Activated CD4-positive, alpha-beta T cell treated with anti-CD3 and anti-CD28 coated beads, Interleukin-2, amount 10 ng/mL, durations not matched to agents 7 days and 5 days (primary cell): ENCODE data around the gene SPTBN2. TPM values are rescaled to one million over a fixed set of nuclear protein-coding genes. Genes with fewer than 3 reads are reported as not detected.
A peak's percentile ranks its signal among the peaks of the same experiment; 100 is the strongest.

Experiments
- CTCF ChIA-PET: fragments of 350-600 bp; sonication (Branson Sonifier 250); formaldehyde crosslinking; loops from one replicate; lab custom pipeline; 2021; ENCODE audit warnings: antibody characterized with exemption; lab: Charles Lee
- POLR2A ChIA-PET: fragments of 350-600 bp; sonication (Branson Sonifier 250); formaldehyde crosslinking; loops from one replicate; lab custom pipeline; 2021; ENCODE audit warnings: antibody characterized with exemption; lab: Charles Lee
- DNase-seq: peaks from one replicate; pipeline ENCODE4 v3.0.0-alpha.2; 2020
- H3K27ac Mint-ChIP-seq: one replicate; pipeline ENCODE4 v1.8.0; 2021; ENCODE audit warnings: mild to moderate bottlenecking, moderate library complexity, mixed read lengths
- H3K27me3 Mint-ChIP-seq: one replicate; pipeline ENCODE4 v1.8.0; 2021; ENCODE audit warnings: mixed read lengths
- H3K36me3 Mint-ChIP-seq: one replicate; pipeline ENCODE4 v1.8.0; 2021; ENCODE audit warnings: low read depth, mixed read lengths
- H3K4me1 Mint-ChIP-seq: one replicate; pipeline ENCODE4 v1.8.0; 2021; ENCODE audit warnings: mixed read lengths
- H3K4me3 Mint-ChIP-seq: one replicate; pipeline ENCODE4 v1.8.0; 2021; ENCODE audit warnings: mild to moderate bottlenecking, moderate library complexity, mixed read lengths
- H3K9me3 Mint-ChIP-seq: one replicate; pipeline ENCODE4 v1.8.0; 2021; ENCODE audit warnings: mixed read lengths
- total RNA-seq, 2 experiments: library from RNA; stranded (reverse); gene quantifications; one replicate each; pipeline ENCODE4 v1.2.3, GENCODE V29; 2021

Gene SPTBN2
- total RNA-seq = under 1 TPM; 0.25 to 0.35 TPM

DNA sequence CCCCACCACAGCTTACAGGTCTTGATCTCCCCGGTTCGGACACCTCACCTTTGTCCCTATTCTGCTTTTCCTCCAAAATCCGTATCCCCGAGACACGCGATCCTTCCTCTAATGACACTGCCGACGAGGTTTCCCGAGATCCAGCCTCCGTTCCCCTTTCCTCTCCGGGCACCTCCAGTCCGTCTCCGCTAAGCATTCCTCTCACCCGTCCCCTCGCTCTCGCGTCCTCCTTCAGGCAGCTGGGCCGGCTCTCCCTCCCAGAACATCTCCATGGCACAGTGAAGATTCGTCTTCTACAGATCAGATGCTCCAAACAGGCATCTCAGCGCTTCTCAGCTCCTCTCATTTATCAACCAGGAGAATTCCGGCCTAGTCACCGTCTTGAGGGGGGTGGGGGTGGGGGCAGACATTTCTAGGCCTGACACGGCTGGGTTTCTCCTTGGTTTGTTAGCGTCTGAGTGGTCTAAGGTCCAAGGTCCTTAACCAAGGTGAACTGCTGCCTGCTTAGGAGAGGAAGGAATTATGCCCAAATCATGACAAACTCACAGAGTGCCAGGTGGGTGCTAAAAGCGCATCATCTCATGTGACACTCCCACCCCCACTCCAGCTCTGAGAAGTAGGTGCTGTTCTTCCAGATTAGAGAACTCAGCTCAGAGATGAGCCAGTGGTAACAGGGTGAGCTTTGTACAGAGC, at the start of gene SPTBN2:
Gene SPTBN2, minus strand, starts transcription at position 524 of the 693 bp plus-strand sequence. CDS start 7,976 bp downstream, outside the sequence.
- ChIA-PET POLR2A (interaction anchor here (0.6 kb wide), 1 partner anchor 195 kb away, joined by 6 read pairs; no protein-coding TSS in a partner anchor), CTCF (interaction anchor here (0.6 to 1.9 kb wide), 3 partner anchors 12 to 62 kb away, joined by 3 to 10 read pairs (median 3); no protein-coding TSS in a partner anchor)
- peaks cover 72% of the 10 kb centered on the region for H3K27me3 Mint-ChIP-seq

GRCh38 chr11:66768818-66769217, 39.8 kb upstream of the SPTBN2 start:
- Mint-ChIP-seq H3K4me1 (no peaks in the 10 kb centered on the region), H3K27ac (no peak overlapping the region), H3K36me3 (peaks cover 3% of the 10 kb centered on the region), H3K9me3 (no peaks in the 10 kb centered on the region), H3K27me3 (no peaks in the 10 kb centered on the region), H3K4me3 (no peak overlapping the region)
- CTCF ChIA-PET = interaction anchor here (1.2 kb wide), 1 partner anchor 10 kb away, joined by 4 read pairs; no protein-coding TSS in a partner anchor
- no peak for DNase-seq
- POLR2A ChIA-PET = no interaction called here

More for the DNA sequence above, at the start of gene SPTBN2:
- H3K4me3 Mint-ChIP-seq = peak within 1 kb of the TSS; percentile 67
- no peaks in the 10 kb centered on the region for H3K9me3 Mint-ChIP-seq
- H3K27ac Mint-ChIP-seq = no peak within 1 kb of the TSS
- no peak for DNase-seq
- peaks cover 14% of the 10 kb centered on the region for H3K4me1 Mint-ChIP-seq
- peaks cover 3% of the 10 kb centered on the region for H3K36me3 Mint-ChIP-seq

DNA sequence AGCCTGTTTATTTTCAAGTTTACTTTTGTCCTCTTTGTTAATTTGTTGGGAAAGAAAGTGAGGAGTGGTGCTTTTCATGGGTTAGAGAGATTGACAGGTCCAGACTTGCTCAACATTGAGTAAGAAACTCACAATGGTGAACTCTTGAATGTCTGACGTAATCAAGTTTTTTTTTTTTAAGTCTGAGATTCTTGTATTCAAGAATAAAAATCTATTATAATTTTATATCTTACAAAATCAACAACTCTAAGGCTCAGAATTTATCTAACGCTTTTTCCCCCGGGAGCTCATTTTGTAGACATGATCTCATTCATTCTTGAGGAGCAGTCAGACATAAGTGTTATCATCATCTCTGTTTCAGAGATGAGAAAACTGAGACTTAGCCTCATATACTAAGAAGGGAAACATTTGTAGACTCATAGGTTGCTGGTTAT, 39.1 kb upstream of the SPTBN2 start:
- CTCF ChIA-PET = interaction anchor here (1.2 kb wide), 1 partner anchor 9 kb away, joined by 4 read pairs; no protein-coding TSS in a partner anchor
- H3K27ac Mint-ChIP-seq = no peak overlapping the region

DNA sequence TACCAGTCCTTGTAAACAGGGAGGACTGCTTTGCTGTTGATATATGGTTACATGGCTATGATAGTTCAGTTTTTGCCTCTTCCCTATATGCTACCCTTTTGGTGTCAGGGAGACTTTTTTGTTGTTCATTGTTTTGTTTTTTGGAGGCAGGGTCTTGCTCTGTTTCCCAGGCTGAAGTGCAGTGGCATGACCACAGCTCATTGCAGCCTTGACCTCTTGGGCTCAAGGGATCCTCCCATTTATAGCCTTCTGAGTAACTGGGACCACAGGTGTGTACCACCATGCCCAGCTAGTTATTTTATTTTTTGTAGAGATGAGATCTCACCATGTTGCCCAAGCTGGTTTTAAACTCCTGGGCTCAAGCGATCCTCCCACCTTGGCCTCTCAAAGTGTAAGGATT, 38.6 kb upstream of the SPTBN2 start:
- CTCF ChIA-PET = interaction anchor here (1.2 kb wide), 1 partner anchor 9 kb away, joined by 4 read pairs; no protein-coding TSS in a partner anchor
- Mint-ChIP-seq H3K27ac (no peak overlapping the region), H3K27me3 (no peaks in the 10 kb centered on the region), H3K4me3 (no peak overlapping the region), H3K4me1 (no peaks in the 10 kb centered on the region), H3K36me3 (peaks cover 3% of the 10 kb centered on the region), H3K9me3 (no peaks in the 10 kb centered on the region)
- POLR2A ChIA-PET = no interaction called here
- no peak for DNase-seq

More for the DNA sequence above, 39.1 kb upstream of the SPTBN2 start:
- no peaks in the 10 kb centered on the region for H3K9me3 Mint-ChIP-seq
- no peaks in the 10 kb centered on the region for H3K27me3 Mint-ChIP-seq
- no peak for DNase-seq
- no peaks in the 10 kb centered on the region for H3K4me1 Mint-ChIP-seq
- H3K36me3 Mint-ChIP-seq = peaks cover 3% of the 10 kb centered on the region
- H3K4me3 Mint-ChIP-seq = no peak overlapping the region
- POLR2A ChIA-PET = no interaction called here

DNA sequence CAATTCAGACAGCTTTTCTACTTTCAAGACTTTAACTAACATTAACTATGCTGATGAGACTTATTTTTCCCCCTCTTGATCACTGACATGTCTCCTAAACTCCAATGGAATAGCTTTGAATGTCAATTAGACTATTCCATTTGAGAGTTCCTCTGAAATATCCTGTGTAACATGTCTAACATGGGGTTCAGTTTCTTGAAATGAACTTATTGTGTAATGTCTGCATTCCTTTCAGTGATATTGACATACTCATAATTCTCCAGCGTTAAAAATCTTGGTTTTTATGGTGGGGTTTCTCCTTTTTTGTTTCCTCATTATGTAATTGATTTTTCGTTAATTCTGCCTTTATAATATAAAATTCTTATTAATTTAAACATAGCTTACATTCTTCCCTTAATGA, 37.7 kb upstream of the SPTBN2 start:
- no peaks in the 10 kb centered on the region for H3K9me3 Mint-ChIP-seq
- peaks cover 3% of the 10 kb centered on the region for H3K36me3 Mint-ChIP-seq
- CTCF ChIA-PET = interaction anchor here (1.3 kb wide), 1 partner anchor 26 kb away, joined by 3 read pairs; no protein-coding TSS in a partner anchor
- DNase-seq = no peak
- H3K4me1 Mint-ChIP-seq = no peaks in the 10 kb centered on the region
- no peak overlapping the region for H3K4me3 Mint-ChIP-seq
- H3K27ac Mint-ChIP-seq = no peak overlapping the region
- POLR2A ChIA-PET = interaction anchor here (0.5 kb wide), 1 partner anchor 615 kb away, joined by 3 read pairs; no protein-coding TSS in a partner anchor
- no peaks in the 10 kb centered on the region for H3K27me3 Mint-ChIP-seq

DNA sequence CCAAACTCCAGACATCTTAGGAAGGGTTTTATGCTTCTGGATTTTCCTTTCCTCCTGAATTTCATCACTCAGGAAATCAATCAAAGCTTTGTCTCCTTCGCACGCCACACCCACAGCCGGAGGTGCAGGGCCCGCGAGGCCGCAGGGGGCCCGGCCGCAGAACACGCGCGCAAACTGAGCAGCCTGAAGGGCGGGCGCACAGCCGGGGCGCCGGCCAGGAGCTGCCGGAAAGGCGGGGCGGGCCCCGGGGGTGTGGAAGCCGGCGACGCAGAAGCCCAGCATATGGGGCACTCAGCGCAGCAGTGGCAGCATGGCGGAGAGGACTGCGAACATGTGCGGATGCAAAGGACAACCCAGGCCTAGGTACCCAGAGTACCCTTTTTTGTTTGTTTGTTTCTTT, 33.1 kb upstream of the SPTBN2 start:
- no peak overlapping the region for H3K27ac Mint-ChIP-seq
- H3K4me3 Mint-ChIP-seq = no peak overlapping the region
- H3K9me3 Mint-ChIP-seq = no peaks in the 10 kb centered on the region
- H3K27me3 Mint-ChIP-seq = no peaks in the 10 kb centered on the region
- H3K36me3 Mint-ChIP-seq = no peaks in the 10 kb centered on the region
- no peak for DNase-seq
- ChIA-PET POLR2A (no interaction called here), CTCF (interaction anchor here (1.0 kb wide), 1 partner anchor 10 kb away, joined by 3 read pairs; no protein-coding TSS in a partner anchor)
- H3K4me1 Mint-ChIP-seq = no peaks in the 10 kb centered on the region

- H3K36me3 Mint-ChIP-seq = no peaks in the 10 kb centered on the region
- ChIA-PET CTCF (interaction anchor here (0.5 to 0.9 kb wide), 3 partner anchors 135 to 321 kb away, joined by 3 to 4 read pairs (median 3); partner anchors contain the start of gene RBM14), POLR2A (no interaction called here)
- H3K9me3 Mint-ChIP-seq = no peaks in the 10 kb centered on the region
- no peaks in the 10 kb centered on the region for H3K27me3 Mint-ChIP-seq
- no peak overlapping the region for H3K27ac Mint-ChIP-seq
- no peak for DNase-seq
- no peak overlapping the region for H3K4me3 Mint-ChIP-seq
- no peaks in the 10 kb centered on the region for H3K4me1 Mint-ChIP-seq
Measured at GRCh38 chr11:66752148-66752547, 23.1 kb upstream of the SPTBN2 start.

DNA sequence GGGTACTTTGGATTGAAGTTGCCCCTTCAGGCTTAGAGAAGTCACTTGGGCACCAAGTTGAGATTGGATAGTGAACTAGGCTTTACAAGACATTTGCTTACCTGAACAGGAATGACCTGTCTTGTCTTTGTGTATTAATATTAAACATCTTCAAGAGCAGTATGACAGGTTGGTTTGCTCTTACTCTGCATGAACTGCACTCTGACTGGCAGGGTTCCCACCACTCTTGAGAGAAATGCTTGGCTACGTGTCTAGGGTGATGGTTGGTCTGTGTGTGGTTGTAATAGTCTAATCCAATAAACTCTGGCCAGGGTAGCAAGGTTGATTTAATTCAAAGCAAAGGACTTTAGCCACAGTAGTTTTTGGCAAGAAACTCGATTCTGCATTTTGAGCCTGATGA, 20.1 kb upstream of the SPTBN2 start:
- Mint-ChIP-seq H3K36me3 (no peaks in the 10 kb centered on the region), H3K27ac (no peak overlapping the region), H3K9me3 (no peaks in the 10 kb centered on the region), H3K4me1 (peaks cover 8% of the 10 kb centered on the region), H3K27me3 (no peaks in the 10 kb centered on the region), H3K4me3 (no peak overlapping the region)
- ChIA-PET POLR2A (interaction anchor here (0.6 kb wide), 1 partner anchor 64 kb away, joined by 3 read pairs; no protein-coding TSS in a partner anchor), CTCF (no interaction called here)
- DNase-seq = no peak

DNA sequence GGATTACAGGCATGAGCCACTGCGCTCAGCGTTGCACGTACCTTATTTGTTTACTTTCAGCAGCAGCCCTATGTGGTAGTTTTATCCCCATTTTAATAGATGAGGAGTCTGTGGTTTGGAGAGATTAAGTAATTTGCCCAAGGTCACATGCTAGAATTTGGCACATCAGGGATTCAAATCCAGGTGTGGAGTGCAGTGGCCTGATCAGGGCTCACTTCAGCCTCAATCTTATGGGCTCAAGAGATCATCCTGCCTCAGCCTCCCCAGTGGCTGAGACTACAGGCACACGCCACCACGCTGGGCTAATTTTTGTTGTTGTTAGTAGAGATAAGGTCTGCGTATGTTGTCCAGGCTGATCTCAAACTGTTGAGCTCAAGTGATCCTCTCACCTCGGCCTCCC, 18.5 kb upstream of the SPTBN2 start:
- peaks cover 10% of the 10 kb centered on the region for H3K4me1 Mint-ChIP-seq
- CTCF ChIA-PET = interaction anchor here (0.6 to 0.8 kb wide), 3 partner anchors 22 to 357 kb away, joined by 3 to 5 read pairs (median 4); no protein-coding TSS in a partner anchor
- no peaks in the 10 kb centered on the region for H3K36me3 Mint-ChIP-seq
- no peak overlapping the region for H3K27ac Mint-ChIP-seq
- DNase-seq = no peak
- no peaks in the 10 kb centered on the region for H3K9me3 Mint-ChIP-seq
- no peak overlapping the region for H3K4me3 Mint-ChIP-seq
- POLR2A ChIA-PET = interaction anchor here (0.6 kb wide), 1 partner anchor 31 kb away, joined by 4 read pairs; no protein-coding TSS in a partner anchor
- no peaks in the 10 kb centered on the region for H3K27me3 Mint-ChIP-seq

GRCh38 chr11:66745356-66746235, 16.6 kb upstream of the SPTBN2 start:
- peak overlapping the region; percentile 84 for H3K27ac Mint-ChIP-seq
- POLR2A ChIA-PET = no interaction called here
- H3K4me3 Mint-ChIP-seq = peak overlapping the region; percentile 92
- peak; percentile 46 for DNase-seq
- CTCF ChIA-PET = no interaction called here
- peaks cover 5% of the 10 kb centered on the region for H3K9me3 Mint-ChIP-seq
- H3K27me3 Mint-ChIP-seq = no peaks in the 10 kb centered on the region
- H3K36me3 Mint-ChIP-seq = peaks cover 3% of the 10 kb centered on the region
- peaks cover 10% of the 10 kb centered on the region for H3K4me1 Mint-ChIP-seq

DNA sequence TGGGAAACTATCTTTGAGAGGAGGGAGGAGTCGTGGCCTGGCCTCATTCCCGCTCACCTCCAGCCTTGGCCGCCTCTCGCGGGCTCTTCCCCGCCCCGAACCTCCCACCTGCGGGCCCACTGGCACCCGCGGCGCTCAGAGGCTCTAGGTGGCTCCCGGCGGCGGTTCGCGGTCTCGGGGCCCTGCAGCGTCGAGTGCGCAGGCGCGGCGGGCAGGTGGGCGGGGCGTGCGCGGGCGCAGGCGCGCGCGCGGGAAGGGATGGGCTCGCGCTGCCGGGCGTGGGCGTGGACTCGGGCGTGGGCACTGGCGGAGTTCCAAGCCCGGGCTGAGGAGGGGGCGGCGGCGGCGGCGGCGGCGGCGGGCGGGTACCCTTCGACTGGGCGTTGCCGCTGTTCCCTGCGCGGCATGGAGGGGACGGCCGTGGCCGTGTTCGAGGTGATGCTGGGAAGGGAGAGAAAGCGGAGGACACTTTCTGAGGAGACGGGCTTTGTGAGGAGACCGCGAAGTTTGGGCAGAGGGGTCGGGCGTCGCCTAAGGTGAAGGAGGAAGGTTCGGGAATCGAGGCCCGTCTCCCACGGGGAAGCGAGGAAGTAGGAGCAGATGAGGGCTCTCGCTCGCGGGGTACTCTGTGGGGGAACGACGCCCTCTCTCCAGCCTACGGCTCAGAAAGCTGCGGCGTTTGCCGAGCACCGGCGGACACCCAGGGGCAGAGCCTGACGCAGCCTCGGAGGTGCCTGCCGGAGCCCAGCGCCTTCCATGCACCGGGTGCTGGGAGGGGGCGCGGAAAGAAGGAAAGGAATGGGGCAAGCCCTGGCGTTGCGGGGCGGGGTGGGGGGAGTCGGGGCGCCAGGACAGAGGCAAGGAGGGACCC, 15.7 kb upstream of the SPTBN2 start:
- Mint-ChIP-seq H3K9me3 (peaks cover 7% of the 10 kb centered on the region), H3K4me1 (peaks cover 10% of the 10 kb centered on the region), H3K27ac (peak overlapping the region; percentile 85), H3K36me3 (peaks cover 4% of the 10 kb centered on the region), H3K4me3 (peak overlapping the region; percentile 92), H3K27me3 (no peaks in the 10 kb centered on the region)
- ChIA-PET CTCF (no interaction called here), POLR2A (no interaction called here)
- peak; percentile 87 for DNase-seq
